GM18511 (cell line): Measurements from ENCODE around the gene CRYBB1.

ENCODE experiments used
- ATAC-seq: cut with Tn5 transposase; IDR thresholded peaks from one replicate; pipeline ENCODE4 v1.9.1; 2021; ENCODE audit warnings: mild to moderate bottlenecking, moderate library complexity; ENCODE audit not compliant: unreplicated experiment

Gene CRYBB1

GRCh38 chr22:26610072-26610958, 7.5 kb downstream of the CRYBB1 start:
- peak; percentile 83 for ATAC-seq

- ATAC-seq, result no peak
Measured at GRCh38 chr22:26609287-26609686, 8.5 kb downstream of the CRYBB1 start.

DNA sequence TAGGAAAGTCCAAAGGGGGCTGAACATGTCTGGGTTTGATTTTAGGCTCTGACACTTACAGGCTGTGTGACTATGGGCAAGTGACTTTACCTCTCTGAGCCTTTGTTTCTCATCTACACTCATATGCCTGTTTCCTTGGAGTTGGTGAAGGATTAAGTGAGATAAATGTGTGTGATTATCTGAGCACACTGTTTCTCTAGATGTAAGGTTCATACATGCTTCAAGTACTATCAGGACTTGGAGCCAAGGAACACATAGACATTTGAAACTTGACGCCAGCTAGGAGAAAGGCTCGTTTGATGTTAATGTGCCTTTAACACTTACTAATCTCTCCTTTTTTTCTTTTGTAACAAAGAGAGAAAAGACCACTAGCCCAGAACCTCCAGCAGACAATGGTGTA, 9.7 kb downstream of the CRYBB1 start:
- ATAC-seq, result no peak

- no peak for ATAC-seq
Measured at GRCh38 chr22:26606611-26607010, 11.2 kb downstream of the CRYBB1 start.

DNA sequence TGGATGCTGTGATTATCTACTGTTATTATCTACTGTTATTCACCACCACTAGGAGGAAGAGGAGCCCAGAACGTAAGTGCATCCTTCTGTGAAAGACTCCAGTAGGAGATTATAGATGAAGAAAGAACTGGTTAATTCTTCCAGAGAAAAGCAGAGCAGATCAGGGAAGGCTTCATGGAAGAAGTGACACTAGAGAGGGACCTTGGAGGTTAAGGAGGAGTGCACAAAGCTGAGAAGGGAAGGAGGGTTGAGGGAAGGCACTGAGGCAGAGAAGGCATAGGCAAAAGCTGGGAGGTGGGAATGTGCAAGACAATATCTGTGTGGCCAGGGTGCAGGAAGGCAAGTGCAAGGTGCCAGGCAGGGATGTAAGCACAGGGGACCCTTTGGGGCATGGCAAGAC, 13.5 kb downstream of the CRYBB1 start:
- no peak for ATAC-seq

- no peak for ATAC-seq
Measured at GRCh38 chr22:26602127-26602526, 15.7 kb downstream of the CRYBB1 start.

- ATAC-seq, result no peak
Measured at GRCh38 chr22:26601726-26602125, 16.1 kb downstream of the CRYBB1 start.

- ATAC-seq, result no peak
Measured at GRCh38 chr22:26599505-26599904, 18.3 kb downstream of the CRYBB1 start.

DNA sequence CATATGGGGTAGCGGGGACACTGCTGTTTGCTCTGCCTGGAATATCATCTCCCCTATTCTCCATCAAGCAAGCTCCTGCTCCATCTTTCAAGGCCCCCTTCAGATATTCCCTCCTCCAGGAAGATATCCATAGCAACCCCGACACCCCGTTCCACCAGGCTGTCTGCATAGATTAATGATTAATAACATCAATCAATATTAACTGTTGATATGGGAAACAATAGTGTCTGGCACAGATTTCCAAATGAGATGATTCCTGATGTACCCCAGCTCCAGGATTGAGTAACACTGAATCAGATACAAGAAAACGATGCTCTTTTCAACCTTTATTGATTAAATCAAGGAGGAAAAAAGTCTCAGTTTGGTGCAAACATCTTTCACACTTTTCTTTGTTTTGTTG, 20.3 kb downstream of the CRYBB1 start:
- no peak for ATAC-seq

DNA sequence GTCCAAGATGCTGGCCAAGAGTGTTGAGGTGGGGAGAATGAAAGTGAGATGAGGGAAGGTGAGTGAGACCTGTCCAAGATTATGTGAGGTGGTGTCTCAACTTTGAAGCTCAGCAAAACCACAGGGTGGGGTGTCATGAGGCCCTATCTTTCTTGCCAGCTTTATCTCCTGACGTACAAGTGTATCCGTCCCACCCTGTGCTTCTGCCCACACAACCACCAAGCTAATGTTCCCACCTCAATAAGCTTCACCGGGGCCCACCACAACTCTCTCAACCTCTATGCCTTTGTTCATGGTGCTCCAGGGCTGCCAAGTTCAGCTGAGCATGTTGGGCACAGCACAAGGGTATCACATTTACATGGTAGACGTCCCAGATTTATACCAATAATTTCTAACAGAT, 20.8 kb downstream of the CRYBB1 start:
- no peak for ATAC-seq

- ATAC-seq, result no peak
Measured at GRCh38 chr22:26593763-26594162, 24.1 kb downstream of the CRYBB1 start.

DNA sequence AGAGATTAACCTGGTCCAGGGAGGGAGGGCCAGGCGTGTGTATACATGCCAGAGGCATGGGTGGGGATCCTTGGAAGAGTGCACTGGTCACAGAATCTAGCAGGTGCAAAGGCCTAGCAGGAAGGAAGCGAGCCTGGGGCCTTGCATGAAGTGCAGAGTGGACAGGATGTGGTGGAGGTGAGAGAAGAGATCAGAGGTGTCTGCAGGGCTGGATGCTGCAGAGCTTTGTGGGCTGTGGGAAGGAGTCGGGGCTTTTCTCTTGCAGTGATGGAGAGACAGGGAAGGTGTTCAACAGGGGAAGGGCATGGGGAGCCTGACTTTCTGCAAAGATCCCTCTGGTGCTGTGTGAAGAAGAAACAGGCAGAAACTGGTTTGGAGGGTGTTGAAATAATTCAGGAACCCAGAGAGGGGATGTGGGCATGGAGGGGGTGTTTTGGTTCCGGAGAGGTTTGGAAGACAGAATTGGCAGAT, 25.4 kb downstream of the CRYBB1 start:
- ATAC-seq, result peak; percentile 67

DNA sequence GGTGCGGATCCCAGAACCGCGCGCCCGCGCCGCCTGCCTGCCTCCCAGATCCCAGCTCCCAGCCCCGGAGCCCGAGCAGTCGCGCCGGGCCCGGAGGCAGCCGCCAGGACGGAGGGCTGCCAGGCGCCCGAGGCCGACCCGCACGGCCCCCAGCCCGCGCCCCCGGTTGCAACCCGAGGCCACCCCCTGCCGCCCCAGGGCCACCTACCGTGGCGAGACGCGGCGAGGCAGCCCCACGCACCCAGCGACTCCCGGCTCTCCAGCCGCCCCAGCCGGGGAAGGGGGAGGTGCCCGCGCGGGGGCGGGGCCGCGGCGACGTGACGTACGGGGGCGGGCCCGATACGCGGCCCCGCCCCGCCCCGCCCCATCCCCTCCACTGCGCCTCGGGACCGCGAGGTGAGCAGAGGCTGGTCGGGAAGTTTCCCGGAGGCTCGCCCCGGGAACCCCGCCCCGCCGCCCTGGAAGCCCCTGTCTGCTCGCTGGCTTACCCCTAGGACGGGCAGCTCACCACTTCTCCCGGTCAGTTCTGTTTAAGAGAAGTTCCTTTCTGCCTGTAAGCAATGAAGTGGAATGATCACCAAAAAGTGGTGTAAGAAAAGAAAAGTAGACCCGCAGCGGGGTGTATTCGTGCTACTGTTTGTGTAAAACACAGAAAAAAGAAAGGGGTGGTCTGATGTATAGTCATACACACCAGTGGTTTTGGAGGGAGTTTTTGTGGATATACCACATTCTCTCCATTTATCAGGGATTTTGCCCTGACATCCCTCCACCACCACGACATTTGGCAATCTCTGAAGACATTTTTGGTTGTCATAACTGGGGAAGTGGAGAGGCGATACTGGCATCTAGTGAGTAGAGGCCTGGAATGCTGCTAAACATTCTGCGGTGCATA, 27.7 kb downstream of the CRYBB1 start, which contains the start of gene TPST2:
TSS of gene TPST2 (minus strand) at position 288 of the 892 bp plus-strand sequence. CDS start 48,502 bp downstream, outside the sequence.
- ATAC-seq, result peak; percentile 75

DNA sequence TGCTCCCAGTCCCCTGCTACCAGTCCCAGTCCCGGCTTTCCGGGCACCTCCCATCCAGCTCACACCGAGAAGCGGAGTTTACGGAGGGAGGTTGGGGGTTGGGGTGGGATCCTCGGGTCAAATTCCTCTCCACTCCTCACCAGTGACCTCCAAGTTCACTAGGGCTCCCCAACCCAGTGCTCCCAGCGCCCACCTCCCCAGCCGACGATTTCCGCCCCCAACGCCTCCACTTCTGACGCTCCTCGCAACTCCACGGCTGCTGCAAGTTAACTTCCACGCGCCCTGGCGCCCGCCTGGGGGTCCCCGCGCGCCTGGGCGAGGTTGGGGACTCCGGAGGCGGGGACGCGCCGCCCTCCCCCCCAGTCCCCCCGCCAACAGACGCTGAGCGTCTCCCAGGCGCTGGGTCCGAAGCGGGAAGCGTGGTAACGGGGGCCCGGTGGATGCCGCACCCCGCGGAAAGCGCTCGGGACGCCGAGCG, 28.4 kb downstream of the CRYBB1 start:
- peak; percentile 21 for ATAC-seq

DNA sequence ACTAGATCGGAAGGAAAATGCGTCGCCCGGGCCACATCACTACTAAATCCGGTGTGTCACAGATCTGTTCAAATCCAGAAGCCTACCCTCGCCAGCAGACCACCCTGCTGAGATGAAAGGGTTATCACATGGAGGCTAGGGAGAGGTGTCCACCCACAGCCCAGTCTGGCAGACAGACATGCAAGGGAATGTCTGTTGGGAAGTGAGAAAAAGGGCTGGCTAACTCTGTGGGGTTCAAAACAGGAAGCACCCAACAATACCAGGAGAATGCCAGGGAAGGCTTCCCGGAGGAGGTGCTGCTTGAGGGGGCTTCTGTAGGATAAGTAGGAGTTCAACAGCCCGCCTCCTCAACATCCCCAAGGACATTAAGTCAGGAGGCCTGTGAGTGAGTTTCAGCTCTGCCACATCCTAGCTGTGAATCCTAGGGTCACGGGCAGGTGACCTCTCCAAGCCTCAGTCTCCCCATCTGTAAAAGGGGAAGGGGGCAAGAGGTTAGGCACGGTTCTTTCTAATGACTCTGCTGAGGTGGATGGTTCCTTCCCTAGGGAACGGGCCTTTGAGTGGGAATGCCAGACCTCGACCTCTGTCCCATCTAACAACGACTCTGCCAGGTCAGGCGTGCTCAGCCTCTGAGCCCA, 29.0 kb downstream of the CRYBB1 start:
- ATAC-seq, result no peak

- no peak for ATAC-seq
Measured at GRCh38 chr22:26587991-26588613, 29.7 kb downstream of the CRYBB1 start.

- no peak for ATAC-seq
Measured at GRCh38 chr22:26586556-26587325, 31.1 kb downstream of the CRYBB1 start.

DNA sequence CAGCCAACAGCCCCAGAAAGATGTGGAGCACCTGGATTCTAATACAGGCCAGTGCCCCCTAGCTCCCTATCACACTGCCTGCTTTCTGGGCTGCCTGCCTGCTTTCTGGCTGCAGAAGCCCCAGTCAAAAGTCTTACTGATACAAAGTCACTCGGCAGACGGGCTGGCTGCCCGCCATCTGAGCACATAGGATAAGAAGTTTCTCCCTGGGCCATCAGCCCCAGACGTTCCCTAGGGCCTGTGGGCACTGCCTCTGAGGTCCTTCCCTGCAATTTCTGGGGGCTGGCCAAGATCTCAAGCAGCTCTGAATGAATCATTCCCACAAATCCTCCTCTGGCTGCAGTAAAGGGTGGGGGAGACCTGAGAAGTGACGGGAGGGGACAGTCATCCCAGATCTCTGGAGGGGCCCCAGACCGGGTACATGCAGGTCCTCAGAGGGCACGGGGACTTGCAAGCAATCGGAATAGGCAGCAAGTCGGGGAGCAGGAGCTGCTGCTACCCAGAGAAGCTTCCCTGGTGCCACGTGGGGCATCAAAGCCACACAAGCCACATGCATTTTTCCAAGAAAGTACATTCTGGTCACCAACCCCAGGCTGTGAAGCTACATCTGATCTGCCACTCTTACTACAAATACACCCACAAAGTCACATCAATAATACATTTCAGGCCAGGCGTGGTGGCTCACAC, 32.6 kb downstream of the CRYBB1 start:
- no peak for ATAC-seq

- ATAC-seq, result no peak
Measured at GRCh38 chr22:26584010-26584409, 33.8 kb downstream of the CRYBB1 start.
